Panc1 (cell line): ENCODE results near the gene CREB1. TPM values are rescaled to one million over a fixed set of nuclear protein-coding genes. Genes with fewer than 3 reads are reported as not detected.

ENCODE experiments used
- ATAC-seq: fragments of 200-7000 bp; cut with Tn5 transposase; 2 replicates; pipeline ENCODE4 v1.9.1; 2020; ENCODE audit warnings: mild to moderate bottlenecking, moderate library complexity
- BruUV-seq: library from RNA; stranded (reverse); fragments of 400-500 nt; replicated peaks from 2 replicates; lab custom pipeline; 2021; lab: Mats Ljungman, UMichigan
- CTCF ChIA-PET: fragments of 300-600 bp; sonication (Branson Sonifier 250); formaldehyde crosslinking; loops from one replicate; lab custom pipeline; 2022; ENCODE audit warnings: antibody characterized with exemption; lab: Charles Lee
- POLR2A ChIA-PET: fragments of 300-600 bp; sonication (Branson Sonifier 250); formaldehyde crosslinking; loops from one replicate; lab custom pipeline; 2022; ENCODE audit warnings: antibody characterized with exemption; lab: Charles Lee
- DNase-seq: peaks from one replicate; pipeline ENCODE4 v3.0.0-alpha.2; 2010; ENCODE audit warnings: low read depth, low spot score
- H3K27ac ChIP-seq: 2 replicates; pipeline ENCODE4 v1.5.1; 2011; ENCODE audit warnings: mild to moderate bottlenecking, low read length, inconsistent platforms
- H3K27me3 ChIP-seq: fragments of 200-500 bp; sonication (Bioruptor generic); 2 replicates; pipeline ENCODE4 v1.6.0; 2014; ENCODE audit warnings: low read length, inconsistent platforms; ENCODE audit not compliant: control insufficient read depth, insufficient read depth
- H3K36me3 ChIP-seq: fragments of 200-500 bp; sonication (Bioruptor generic); 2 replicates; pipeline ENCODE4 v1.5.1; 2014; ENCODE audit warnings: inconsistent platforms, mild to moderate bottlenecking, low read length, moderate library complexity; ENCODE audit not compliant: control insufficient read depth, insufficient read depth
- H3K4me1 ChIP-seq: 2 replicates; pipeline ENCODE4 v1.5.1; 2011; ENCODE audit warnings: inconsistent platforms, mild to moderate bottlenecking, low read length, moderate library complexity; ENCODE audit not compliant: control insufficient read depth, insufficient read depth
- H3K4me3 ChIP-seq, 2 experiments: 2 replicates each; pipeline ENCODE4 v1.5.1; 2011 to 2012; ENCODE audit warnings: low read depth in 2 of 2, low read length in 2 of 2, mild to moderate bottlenecking in 2 of 2, inconsistent platforms in 1 of 2, moderate library complexity in 1 of 2
- H3K9me3 ChIP-seq: fragments of 200-500 bp; sonication (Bioruptor generic); 2 replicates; pipeline ENCODE4 v1.5.1; 2014; ENCODE audit warnings: low read depth, mild to moderate bottlenecking, inconsistent platforms, low read length, moderate library complexity; ENCODE audit not compliant: control insufficient read depth, insufficient read depth
- POLR2AphosphoS5 ChIP-seq: IDR thresholded peaks from 2 replicates; pipeline ENCODE4 v1.6.1; 2012; ENCODE audit warnings: mild to moderate bottlenecking, low read depth, low read length, moderate library complexity
- SIN3A ChIP-seq: IDR thresholded peaks from 2 replicates; pipeline ENCODE4 v1.6.1; 2012; ENCODE audit warnings: low read depth, mild to moderate bottlenecking, low read length, moderate library complexity, borderline replicate concordance; ENCODE audit not compliant: insufficient read depth
- in situ Hi-C: cut with HindIII; loops from 2 replicates; pipeline ENCODE4 v1.10.0; 2016; ENCODE audit warnings: low sequenced_read_pairs, low pct_unique_long_range_greater_than_20kb
- intact Hi-C: fragments of 100-400 bp; cut with micrococcal nuclease; formaldehyde crosslinking; loops from one replicate; pipeline ENCODE4 v1.10.0; 2022; ENCODE audit not compliant: unreplicated experiment
- total RNA-seq: library from RNA; stranded (reverse); gene quantifications from one replicate; pipeline ENCODE4 v1.2.1, GENCODE V29; 2021; ENCODE audit not compliant: unreplicated experiment
- TF ChIP-seq, protein P1 (sequence below), 2 experiments: IDR thresholded peaks; 2 replicates each; pipeline ENCODE4 v1.6.1; 2011 to 2012; ENCODE audit warnings: low read depth in 2 of 2, control low read depth in 1 of 2, low read length in 1 of 2, mild to moderate bottlenecking in 1 of 2, moderate library complexity in 1 of 2; ENCODE audit not compliant: insufficient read depth in 1 of 2
- TF ChIP-seq, protein P2 (sequence below): fragments of 450-650 bp; IDR thresholded peaks from 2 replicates; pipeline ENCODE4 v1.5.1; 2017; ENCODE audit warnings: mild to moderate bottlenecking

The CREB1 gene
- total RNA-seq, 1 experiment from 2014 or later, result 31.1 TPM

DNA sequence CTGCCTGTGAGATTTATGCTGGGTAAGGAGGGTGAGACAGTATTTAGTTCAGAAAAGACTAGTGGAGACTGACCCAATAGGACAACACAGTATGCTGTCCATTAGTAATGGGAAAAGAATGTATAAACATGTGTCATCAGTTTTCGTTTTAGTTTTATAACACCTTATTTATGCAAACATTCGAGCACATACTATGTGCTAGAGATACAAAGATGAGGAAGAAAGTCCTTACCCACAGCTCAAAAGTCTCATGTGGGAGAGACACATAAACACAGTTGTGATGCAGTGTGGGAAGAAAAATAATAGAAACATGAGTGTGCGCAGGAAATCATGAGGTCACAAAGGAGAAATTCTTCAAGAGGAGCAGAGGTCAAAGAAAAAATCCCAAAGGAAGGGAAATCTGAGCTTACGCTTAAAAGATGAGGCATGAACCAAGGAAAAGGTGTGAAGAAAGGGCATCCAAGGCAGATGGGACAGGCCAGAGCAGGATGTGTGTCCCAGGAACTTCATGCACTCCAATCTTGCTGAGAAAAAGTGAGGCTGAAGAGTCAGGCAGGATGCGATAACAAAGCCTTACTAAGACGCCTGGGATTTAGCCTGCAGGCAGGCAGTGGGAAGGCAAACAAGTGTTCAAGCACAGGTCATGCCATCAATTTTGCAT is 87.4 kb downstream of the CREB1 start:
- no peaks in the 10 kb centered on the region for H3K9me3 ChIP-seq
- in situ Hi-C loops, result no loop called here
- H3K36me3 ChIP-seq, result no peaks in the 10 kb centered on the region
- peak overlapping the region; percentile 19; the same call in 1 of the 2 replicates for H3K27ac ChIP-seq
- H3K4me3 ChIP-seq, result no peak overlapping the region
- BruUV-seq, result no TSS peak
- TF ChIP-seq POLR2AphosphoS5, result no peak
- no peak for TF ChIP-seq SIN3A
- TF ChIP-seq, protein P1, sequence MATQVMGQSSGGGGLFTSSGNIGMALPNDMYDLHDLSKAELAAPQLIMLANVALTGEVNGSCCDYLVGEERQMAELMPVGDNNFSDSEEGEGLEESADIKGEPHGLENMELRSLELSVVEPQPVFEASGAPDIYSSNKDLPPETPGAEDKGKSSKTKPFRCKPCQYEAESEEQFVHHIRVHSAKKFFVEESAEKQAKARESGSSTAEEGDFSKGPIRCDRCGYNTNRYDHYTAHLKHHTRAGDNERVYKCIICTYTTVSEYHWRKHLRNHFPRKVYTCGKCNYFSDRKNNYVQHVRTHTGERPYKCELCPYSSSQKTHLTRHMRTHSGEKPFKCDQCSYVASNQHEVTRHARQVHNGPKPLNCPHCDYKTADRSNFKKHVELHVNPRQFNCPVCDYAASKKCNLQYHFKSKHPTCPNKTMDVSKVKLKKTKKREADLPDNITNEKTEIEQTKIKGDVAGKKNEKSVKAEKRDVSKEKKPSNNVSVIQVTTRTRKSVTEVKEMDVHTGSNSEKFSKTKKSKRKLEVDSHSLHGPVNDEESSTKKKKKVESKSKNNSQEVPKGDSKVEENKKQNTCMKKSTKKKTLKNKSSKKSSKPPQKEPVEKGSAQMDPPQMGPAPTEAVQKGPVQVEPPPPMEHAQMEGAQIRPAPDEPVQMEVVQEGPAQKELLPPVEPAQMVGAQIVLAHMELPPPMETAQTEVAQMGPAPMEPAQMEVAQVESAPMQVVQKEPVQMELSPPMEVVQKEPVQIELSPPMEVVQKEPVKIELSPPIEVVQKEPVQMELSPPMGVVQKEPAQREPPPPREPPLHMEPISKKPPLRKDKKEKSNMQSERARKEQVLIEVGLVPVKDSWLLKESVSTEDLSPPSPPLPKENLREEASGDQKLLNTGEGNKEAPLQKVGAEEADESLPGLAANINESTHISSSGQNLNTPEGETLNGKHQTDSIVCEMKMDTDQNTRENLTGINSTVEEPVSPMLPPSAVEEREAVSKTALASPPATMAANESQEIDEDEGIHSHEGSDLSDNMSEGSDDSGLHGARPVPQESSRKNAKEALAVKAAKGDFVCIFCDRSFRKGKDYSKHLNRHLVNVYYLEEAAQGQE (IDR thresholded peaks at IDR 0.05; ENCODE audit: insufficient read depth in 1 of 2, low read depth in 2 of 2, low read length in 1 of 2), result no peak
- TF ChIP-seq, protein P2, sequence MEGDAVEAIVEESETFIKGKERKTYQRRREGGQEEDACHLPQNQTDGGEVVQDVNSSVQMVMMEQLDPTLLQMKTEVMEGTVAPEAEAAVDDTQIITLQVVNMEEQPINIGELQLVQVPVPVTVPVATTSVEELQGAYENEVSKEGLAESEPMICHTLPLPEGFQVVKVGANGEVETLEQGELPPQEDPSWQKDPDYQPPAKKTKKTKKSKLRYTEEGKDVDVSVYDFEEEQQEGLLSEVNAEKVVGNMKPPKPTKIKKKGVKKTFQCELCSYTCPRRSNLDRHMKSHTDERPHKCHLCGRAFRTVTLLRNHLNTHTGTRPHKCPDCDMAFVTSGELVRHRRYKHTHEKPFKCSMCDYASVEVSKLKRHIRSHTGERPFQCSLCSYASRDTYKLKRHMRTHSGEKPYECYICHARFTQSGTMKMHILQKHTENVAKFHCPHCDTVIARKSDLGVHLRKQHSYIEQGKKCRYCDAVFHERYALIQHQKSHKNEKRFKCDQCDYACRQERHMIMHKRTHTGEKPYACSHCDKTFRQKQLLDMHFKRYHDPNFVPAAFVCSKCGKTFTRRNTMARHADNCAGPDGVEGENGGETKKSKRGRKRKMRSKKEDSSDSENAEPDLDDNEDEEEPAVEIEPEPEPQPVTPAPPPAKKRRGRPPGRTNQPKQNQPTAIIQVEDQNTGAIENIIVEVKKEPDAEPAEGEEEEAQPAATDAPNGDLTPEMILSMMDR, result no peak
- peaks cover 10% of the 10 kb centered on the region for H3K4me1 ChIP-seq
- H3K27me3 ChIP-seq, result no peaks in the 10 kb centered on the region
- CTCF ChIA-PET, result no interaction called here
- POLR2A ChIA-PET, result no interaction called here
- DNase-seq, result peak; percentile 87
- intact Hi-C loops, result no loop called here
- peak; percentile 84 for ATAC-seq

- CTCF ChIA-PET, result no interaction called here
- H3K9me3 ChIP-seq, result no peaks in the 10 kb centered on the region
Observed at GRCh38 chr2:207619764-207620203, 90.0 kb downstream of the CREB1 start.

More at GRCh38 chr2:207619764-207620203, 90.0 kb downstream of the CREB1 start:
- TF ChIP-seq, protein P1 (IDR thresholded peaks at IDR 0.05; ENCODE audit: insufficient read depth in 1 of 2, low read depth in 2 of 2, low read length in 1 of 2), result no peak
- Histone ChIP-seq H3K36me3 (peaks cover 3% of the 10 kb centered on the region; the same call in 1 of the 2 replicates), H3K27me3 (no peaks in the 10 kb centered on the region), H3K27ac (no peak overlapping the region), H3K4me1 (peaks cover 15% of the 10 kb centered on the region), H3K4me3 (no peak overlapping the region)
- intact Hi-C loops, result loop anchor here (10.0 kb wide), 1 partner anchor 85 kb away; no protein-coding TSS in a partner anchor
- DNase-seq (no peak), ATAC-seq (no peak)
- no TSS peak for BruUV-seq
- in situ Hi-C loops, result no loop called here
- POLR2A ChIA-PET, result no interaction called here
